IPS DF 4.7 (cell line): ENCODE results near the gene NDUFA3.
"Not testable (repeated sequence)": the region's sequence is repeated elsewhere in the genome, so short reads cannot be mapped to it uniquely, and the experiment has no call there.

Experiments
- DNase-seq: peaks from one replicate; pipeline ENCODE4 v3.0.0-alpha.2; 2013; ENCODE audit warnings: low spot score; ENCODE audit errors: extremely low read depth

The NDUFA3 gene

GRCh38 chr19:54102421-54103169 lies at the start of gene NDUFA3:
Gene NDUFA3 (plus strand): TSS chr19:54102855. CDS start chr19:54102879, 24 bp downstream.
- peak; percentile 92 for DNase-seq

GRCh38 chr19:54062643-54063042 lies 40.0 kb upstream of the NDUFA3 start:
- DNase-seq = no peak

GRCh38 chr19:54063350-54064116 lies 39.1 kb upstream of the NDUFA3 start, which contains the start of gene VSTM1:
Gene VSTM1 (minus strand): TSS chr19:54063897. CDS start chr19:54063777, 120 bp downstream.
- no peak for DNase-seq

- DNase-seq = no peak
Measured at GRCh38 chr19:54069470-54069869, 33.2 kb upstream of the NDUFA3 start.

GRCh38 chr19:54073829-54074228 lies 28.8 kb upstream of the NDUFA3 start:
- DNase-seq = no peak

- no peak for DNase-seq
Measured at GRCh38 chr19:54074851-54075250, 27.8 kb upstream of the NDUFA3 start.

GRCh38 chr19:54077334-54077733 lies 25.3 kb upstream of the NDUFA3 start:
- DNase-seq = no peak

- DNase-seq = no peak
Measured at GRCh38 chr19:54081032-54081431, 21.6 kb upstream of the NDUFA3 start, which contains the start of gene TARM1. Gene TARM1 (minus strand): TSS chr19:54081365. CDS start chr19:54081340, 25 bp downstream.

GRCh38 chr19:54084410-54084809 lies 18.2 kb upstream of the NDUFA3 start:
- no peak for DNase-seq

GRCh38 chr19:54094426-54095000 lies 8.1 kb upstream of the NDUFA3 start:
- no peak for DNase-seq

GRCh38 chr19:54095136-54095858 lies 7.4 kb upstream of the NDUFA3 start:
- DNase-seq = no peak

GRCh38 chr19:54095859-54096616 lies 6.6 kb upstream of the NDUFA3 start:
- not testable (repeated sequence) for DNase-seq

- DNase-seq = no peak
Measured at GRCh38 chr19:54096617-54097106, 6.0 kb upstream of the NDUFA3 start.

- DNase-seq = no peak
Measured at GRCh38 chr19:54099190-54099902, 3.3 kb upstream of the NDUFA3 start.

- not testable (repeated sequence) for DNase-seq
Measured at GRCh38 chr19:54099903-54100255, 2.8 kb upstream of the NDUFA3 start.

GRCh38 chr19:54100561-54100960 lies 2.1 kb upstream of the NDUFA3 start, which contains the start of gene OSCAR:
Gene OSCAR (minus strand): TSS chr19:54100803. CDS start chr19:54100792, 11 bp downstream.
- DNase-seq = no peak

- DNase-seq = no peak
Measured at GRCh38 chr19:54104998-54105715, 2.5 kb downstream of the NDUFA3 start.

GRCh38 chr19:54105796-54106195 lies 3.1 kb downstream of the NDUFA3 start:
- no peak for DNase-seq

- no peak for DNase-seq
Measured at GRCh38 chr19:54106716-54107115, 4.1 kb downstream of the NDUFA3 start.
